ENCODE measurements around the gene PTPRJ. TPM values are rescaled to one million over a fixed set of nuclear protein-coding genes. Genes with fewer than 3 reads are reported as not detected.

PTPRJ gene
- total RNA-seq, 1 donor from 2014 or later = 7.3 TPM

DNA sequence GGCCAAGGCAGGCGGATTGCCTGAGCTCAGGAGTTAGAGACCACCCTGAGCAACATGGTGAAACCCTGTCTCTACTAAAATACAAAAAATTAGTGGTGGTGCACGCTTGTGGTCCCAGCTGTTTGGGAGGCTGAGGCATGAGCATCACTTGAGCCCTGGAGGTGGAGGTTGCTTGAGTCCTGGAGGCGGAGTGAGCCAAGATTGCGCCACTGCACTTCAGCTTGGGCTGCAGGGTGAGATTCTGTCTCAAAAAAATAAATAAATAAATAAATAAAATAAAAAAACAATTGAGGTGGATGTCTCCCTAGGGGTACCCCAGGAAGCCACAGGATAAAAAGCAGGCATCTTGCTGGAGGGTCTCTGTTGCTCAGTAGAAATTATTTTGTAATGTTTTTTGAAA lies 14.1 kb downstream of the PTPRJ start:
- no peak for DNase-seq (ENCODE audit: low read depth, low spot score)

GRCh38 chr11:47995360-47995769 lies 15.0 kb downstream of the PTPRJ start:
- DNase-seq (ENCODE audit: low read depth, low spot score) = no peak

DNA sequence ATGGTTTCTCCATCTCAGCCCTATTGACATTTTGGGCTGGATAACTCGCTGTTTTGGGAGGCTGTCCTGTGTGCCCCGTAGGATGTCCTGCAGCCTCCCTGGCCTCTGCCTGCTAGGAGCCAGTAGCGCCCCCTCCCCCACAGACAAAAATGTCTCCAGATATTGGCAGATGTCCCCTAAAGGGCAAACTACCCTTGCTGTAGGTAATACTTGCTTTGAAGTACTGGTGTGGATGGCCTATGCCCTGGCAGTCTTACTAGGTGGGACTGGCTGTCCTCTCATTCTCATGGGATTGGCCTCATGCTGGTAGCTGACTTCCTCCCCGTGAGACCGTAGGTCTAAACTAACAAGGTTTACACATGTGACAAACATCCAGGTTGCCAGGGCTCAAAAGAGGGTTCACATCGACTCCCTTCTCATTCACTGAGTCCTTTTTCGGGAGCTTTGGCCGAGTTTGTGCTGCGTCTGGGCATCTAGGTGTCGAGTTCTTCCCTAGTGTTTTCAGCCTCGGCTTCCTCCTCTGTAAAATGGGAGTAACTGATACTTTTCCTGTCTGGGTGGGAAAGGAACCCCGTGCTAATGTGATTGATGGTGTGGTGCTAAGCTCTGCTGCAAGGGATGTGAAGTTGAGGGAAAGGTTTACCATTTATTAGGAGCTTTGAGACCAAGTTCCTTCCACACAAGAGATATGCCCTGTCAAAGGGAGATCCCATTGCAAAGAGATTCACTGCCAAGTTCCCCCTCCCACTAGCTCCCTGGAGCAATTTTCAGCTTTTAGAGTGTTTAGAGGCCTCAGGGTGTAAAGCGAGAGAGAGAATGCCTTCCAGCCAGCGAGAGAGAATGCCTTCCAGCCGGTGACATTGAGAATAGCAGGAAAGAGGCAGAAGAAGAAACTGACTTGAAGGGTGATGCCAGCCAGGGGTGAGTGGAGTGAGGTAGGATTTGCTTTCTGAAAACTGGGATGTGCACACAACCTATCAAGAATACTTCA lies 17.0 kb downstream of the PTPRJ start:
- no peak for DNase-seq (ENCODE audit: low read depth, low spot score)

DNA sequence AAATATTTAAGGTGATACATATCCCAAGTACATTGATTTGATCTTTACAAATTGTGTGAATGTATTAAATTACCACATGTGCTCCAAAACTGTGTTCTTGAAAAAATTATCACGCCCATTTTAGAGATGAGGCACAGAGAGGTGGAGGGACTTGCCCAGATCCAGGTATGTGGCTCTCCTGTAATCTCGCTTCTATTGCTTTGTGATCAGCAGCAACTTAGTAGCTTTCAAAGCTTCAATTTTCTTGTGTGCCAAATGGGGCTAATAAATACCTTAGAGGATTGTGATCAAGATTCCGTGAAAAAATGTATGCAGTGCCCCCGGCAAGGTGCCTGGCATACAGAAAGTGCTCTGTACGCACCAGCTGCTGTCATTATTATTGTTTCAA lies 18.0 kb downstream of the PTPRJ start:
- no peak for DNase-seq (ENCODE audit: low read depth, low spot score)

- DNase-seq (ENCODE audit: low read depth, low spot score) = no peak
Measured at GRCh38 chr11:47998733-47999359, 18.5 kb downstream of the PTPRJ start.

DNA sequence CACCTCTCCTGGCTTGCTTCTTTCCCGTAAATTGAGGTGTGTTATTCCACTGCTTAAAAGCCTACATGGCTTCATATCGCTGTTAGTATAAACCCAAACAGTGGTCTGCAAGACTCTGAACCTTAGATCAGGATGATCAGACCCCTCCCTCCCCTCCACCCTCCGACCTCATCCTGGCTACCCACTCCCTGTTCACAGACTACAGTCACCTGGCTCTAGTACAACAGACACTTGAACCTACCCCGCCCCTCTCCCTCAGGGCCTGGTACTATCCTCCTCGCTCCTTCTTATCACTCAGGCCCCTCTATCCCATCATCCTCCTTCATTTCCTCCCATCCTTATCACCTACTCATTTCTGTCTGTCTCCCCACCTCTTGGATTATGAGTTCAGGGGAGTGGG lies 20.1 kb downstream of the PTPRJ start:
- DNase-seq (ENCODE audit: low read depth, low spot score) = no peak

GRCh38 chr11:48001438-48002021 lies 21.2 kb downstream of the PTPRJ start:
- no peak for DNase-seq (ENCODE audit: low read depth, low spot score)

DNA sequence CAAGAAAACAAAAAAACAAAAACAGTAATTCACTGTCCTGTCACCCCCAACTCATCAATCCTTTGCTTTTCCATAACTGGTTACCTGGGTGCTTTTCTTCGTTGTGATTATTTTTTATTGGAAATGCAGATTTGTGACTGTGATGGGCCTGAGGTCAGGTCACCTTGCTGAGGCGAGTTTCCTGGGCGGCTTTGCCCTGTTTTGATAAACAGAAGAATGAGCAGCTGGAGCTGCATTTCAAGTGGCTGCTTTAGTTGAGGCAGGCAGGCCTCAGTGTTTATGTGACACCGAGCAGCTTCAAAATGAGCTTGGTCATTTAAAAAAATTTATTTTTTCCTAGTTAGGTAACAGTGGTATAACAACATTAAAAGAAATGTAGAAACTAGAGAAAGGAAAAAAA lies 22.2 kb downstream of the PTPRJ start:
- DNase-seq (ENCODE audit: low read depth, low spot score) = no peak

GRCh38 chr11:48003926-48004325 lies 23.6 kb downstream of the PTPRJ start:
- DNase-seq (ENCODE audit: low read depth, low spot score) = no peak

GRCh38 chr11:48004456-48004855 lies 24.1 kb downstream of the PTPRJ start:
- no peak for DNase-seq (ENCODE audit: low read depth, low spot score)

DNA sequence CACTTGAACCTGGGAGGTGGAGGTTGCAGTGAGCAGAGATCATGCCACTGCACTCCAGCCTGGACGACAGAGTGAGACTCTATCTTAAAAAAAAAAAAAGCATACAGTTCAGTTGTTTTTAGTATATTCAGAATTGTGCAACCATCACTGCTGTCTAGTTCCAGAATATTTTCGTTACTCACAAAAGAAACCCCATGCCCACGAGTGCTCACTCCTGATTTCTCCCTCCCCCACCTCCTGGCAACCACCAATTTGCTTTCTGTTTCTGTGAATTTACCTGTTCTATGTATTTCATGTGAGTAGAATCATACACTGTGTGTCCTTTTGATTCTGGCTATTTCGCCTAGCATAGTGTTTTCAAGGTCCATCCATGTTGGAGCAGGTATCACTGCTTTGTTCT lies 24.8 kb downstream of the PTPRJ start:
- no peak for DNase-seq (ENCODE audit: low read depth, low spot score)

DNA sequence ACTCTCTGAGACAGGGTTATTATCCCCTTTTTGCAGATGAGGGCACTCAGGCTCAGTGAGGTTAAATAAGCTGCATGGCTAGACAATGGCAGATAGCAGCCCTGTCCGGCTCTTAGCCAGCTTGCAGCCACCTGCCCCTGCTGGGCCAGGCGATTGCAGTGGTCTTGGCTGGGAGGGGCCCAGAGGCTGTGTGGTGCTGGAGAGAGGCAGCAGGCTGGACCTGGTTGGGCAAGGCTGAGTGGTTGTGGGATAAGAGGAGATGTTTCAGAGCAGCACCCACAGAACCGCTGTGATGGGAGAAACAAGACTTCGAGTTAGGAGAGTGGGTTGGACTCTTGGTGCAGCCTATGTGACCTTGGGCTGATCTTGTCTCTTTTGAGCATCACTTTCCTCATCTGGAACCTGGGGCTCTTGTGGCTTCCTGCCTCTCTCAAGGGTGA lies 25.5 kb downstream of the PTPRJ start:
- no peak for DNase-seq (ENCODE audit: low read depth, low spot score)

- DNase-seq (ENCODE audit: low read depth, low spot score) = no peak
Measured at GRCh38 chr11:48006301-48006992, 26.1 kb downstream of the PTPRJ start.

DNA sequence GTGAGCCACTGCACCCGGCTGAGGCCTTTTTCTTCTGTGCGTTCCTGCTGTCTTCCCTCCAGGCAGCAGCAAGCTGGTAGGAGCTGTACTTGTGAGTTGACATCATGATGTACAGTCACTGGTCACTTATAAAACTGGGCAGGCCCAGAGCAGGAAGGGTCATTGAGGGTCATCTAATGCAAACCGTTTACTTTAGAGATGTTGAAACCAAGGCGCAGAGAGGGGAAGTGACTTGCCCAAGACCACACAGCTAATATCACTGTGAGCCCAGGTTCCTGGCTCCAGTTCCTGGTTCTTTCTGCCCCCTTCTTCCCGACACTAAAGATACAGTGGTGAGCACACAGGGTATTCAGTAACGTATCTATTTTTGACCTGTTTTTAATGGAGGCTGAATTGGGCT lies 27.3 kb downstream of the PTPRJ start:
- DNase-seq (ENCODE audit: low read depth, low spot score) = no peak

GRCh38 chr11:48008951-48009270 lies 28.6 kb downstream of the PTPRJ start:
- no peak for DNase-seq (ENCODE audit: low read depth, low spot score)

DNA sequence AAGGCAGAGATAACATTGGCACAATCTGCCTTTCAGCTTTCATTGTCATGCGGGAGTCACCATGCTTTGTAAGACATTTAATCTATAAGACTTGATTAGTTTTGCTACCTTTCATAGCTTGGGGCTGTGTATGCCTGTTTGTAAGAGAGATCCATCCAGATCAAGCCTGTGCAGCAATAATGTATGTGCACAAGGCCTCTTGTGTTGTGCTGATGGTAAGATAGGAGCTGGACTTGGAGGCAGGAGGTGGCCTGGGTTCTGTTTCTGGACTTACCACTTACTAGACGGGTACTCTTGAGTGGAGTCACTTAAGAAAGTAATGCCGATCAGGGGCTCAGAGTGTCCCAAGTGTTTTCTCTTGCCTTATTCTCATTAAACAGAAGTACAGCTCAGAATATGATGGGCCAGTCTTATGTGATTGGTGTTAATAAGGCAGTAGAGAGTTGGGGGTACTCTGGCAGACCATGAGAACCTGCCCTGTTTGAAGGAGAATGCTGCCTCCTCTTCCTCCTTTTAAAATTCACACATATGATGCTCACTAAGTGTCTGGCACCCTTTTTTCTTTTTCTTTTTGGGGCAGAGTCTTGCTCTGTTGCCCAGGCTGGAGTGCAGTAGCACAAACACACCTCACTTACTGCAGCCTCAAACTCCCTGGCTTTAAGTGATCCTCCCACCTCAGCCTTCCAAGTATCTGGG lies 30.9 kb downstream of the PTPRJ start:
- DNase-seq (ENCODE audit: low read depth, low spot score) = no peak

- no peak for DNase-seq (ENCODE audit: low read depth, low spot score)
Measured at GRCh38 chr11:48011798-48012391, 31.5 kb downstream of the PTPRJ start.

GRCh38 chr11:48013269-48013901 lies 33.0 kb downstream of the PTPRJ start:
- no peak for DNase-seq (ENCODE audit: low read depth, low spot score)

GRCh38 chr11:48014917-48015316 lies 34.6 kb downstream of the PTPRJ start:
- DNase-seq (ENCODE audit: low read depth, low spot score) = no peak

DNA sequence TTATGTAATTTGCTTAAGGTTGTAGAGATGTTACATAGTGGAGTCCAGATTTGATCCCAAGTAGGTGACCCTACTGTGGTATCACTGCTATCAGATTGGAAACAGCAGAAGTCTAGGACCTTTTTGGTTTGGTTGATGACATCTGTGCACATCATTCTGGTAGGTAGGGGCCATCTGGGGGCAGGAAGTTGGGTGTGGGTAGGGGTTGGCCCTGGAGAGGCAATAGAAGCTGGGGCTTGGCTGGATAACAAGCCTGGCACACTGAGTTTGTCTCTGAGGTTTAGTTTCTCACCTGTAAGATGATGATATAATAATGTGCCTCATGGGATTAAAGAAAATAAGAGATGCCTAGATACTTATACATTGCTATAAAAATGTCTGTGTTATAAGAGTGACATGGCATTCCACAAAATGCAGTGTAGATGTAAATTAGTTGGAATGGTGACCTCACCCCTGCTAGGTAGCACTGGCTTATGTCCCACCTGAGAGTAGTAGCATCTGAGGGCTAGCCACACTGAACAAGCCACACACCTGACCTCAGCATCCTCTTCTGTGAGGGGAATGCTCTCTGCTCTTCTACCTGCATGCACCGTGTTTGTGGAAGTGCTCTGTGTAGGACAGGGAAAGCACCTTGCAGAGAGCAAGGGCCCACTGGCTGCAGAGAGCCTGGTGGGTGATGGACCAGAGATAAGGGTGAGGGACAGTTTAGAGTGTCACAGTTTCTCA lies 36.9 kb downstream of the PTPRJ start:
- DNase-seq (ENCODE audit: low read depth, low spot score) = no peak

Measured in pulmonary artery endothelial cell (primary cell).